T follicular helper cell (primary cell): ENCODE results near the gene LRP2BP.

ENCODE experiments used
- DNase-seq: peaks from one replicate; pipeline ENCODE4 v3.0.0-alpha.2; 2020; ENCODE audit warnings: low read depth
- total RNA-seq, 2 experiments: gene quantifications; one replicate each; lab custom pipeline; 2026; lab: John Stamatoyannopoulos, UW

Gene LRP2BP
- total RNA-seq: 1.1 to 1.5 reads per million in 2 experiments

DNA sequence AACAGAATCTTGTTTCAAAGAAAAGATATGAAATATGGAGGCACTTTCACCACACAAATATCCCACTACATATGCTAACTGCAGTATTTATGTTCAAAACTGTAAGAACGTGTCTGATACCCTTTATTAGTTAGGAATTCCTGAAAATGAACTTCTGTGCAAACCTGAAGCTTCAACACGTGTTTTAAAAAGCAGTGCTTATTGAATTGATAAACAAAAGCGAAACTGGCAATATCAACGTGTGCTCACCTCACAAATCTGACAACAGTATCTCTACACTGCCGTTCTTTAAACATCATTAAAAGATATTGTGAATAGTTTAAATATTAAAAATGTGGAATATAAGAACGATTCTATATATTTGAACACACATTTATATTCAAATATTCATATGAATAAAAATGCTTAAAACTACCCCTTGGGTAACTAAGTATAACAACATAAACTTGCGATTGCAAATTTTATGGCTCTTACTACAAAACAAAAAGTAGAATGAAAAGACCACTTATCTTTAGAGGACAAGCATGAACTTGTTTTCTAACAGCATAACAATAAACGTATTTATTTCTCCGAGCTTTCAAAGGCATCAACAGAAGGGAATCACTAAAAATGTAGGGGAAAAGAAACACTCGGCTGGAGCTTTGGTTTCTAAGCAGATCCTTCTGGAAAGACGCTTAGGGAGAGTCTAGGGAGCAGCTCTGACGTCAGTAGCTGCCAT is at the start of gene LRP2BP:
Gene LRP2BP (minus strand): TSS at position 687 of the 718 bp plus-strand sequence. CDS start 17,738 bp downstream, outside the sequence.
- DNase-seq: no peak

DNA sequence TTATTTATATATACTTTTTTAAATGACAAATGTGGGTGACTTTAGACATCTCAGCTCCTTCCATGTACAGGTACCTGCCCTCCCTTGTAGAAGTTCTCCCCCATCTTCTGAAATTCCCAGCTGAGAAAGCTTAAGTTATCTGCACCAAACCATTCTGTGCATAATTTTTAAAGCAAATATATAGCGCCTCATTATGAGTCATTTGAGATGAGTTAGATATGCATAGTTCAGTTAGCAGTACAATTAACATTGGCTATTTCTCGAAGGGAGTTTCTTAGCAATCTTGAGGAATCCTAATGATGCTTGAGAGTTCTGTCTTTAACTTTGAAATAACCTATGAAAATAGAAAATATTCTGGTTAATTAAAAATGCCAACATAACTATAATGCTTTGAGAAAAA is 49.5 kb upstream of the LRP2BP start:
- no peak for DNase-seq

DNA sequence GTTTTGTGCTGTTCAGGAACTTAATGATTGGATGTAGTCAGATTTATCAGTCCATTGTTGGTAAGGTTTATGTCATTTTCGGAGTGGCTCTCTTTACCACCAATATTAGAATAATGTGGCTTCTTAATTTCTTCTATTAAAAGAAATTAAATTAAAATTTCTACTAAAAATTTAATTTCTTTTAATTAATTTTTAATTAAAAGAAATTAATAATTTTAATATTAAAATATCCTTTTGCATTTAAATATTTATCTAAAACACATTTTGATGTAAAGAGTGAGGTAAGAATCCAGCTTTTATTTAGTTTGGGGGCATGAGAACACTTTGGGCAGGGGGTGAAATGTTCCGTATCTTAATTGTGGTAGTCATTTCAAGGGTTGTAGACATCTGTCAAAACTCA is 45.8 kb upstream of the LRP2BP start:
- no peak for DNase-seq

DNA sequence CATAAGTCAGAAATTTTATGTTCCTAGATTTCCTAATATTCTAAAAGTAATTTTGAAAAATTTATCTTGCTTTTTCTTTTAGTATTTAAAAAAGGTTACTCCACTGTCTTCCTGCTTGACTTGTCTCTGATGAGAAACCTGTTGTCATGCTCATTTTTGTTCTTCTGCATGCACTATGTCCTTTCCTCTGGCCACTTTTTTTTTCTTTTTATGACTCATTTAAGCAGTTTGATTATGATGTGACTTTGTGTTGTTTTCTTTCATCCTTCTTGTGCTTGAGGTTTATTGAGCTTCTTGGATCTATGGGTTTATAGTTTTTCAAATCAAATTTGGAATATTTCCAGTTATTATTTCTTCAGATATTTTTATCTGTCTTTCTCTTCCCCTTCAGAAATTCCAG is 42.1 kb upstream of the LRP2BP start:
- DNase-seq: no peak

DNA sequence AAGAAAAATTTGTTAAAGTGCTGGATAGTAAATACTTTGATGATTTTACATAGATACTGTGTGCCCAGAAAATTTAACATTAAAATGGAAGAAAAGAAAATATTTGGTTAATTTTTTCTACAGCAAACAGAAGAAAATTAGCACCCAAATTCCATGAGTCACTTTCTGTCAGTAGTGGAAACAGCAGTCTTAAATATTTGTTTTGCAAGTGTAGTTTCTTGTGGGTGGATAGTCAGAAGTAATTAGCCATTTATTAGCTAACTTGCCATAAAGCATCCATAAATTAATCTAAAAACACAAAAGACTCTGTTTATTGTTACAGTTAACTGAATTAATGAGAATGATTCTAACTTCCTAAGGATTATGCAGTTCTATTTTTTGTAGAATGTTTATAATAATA is 39.7 kb upstream of the LRP2BP start:
- DNase-seq: no peak

DNA sequence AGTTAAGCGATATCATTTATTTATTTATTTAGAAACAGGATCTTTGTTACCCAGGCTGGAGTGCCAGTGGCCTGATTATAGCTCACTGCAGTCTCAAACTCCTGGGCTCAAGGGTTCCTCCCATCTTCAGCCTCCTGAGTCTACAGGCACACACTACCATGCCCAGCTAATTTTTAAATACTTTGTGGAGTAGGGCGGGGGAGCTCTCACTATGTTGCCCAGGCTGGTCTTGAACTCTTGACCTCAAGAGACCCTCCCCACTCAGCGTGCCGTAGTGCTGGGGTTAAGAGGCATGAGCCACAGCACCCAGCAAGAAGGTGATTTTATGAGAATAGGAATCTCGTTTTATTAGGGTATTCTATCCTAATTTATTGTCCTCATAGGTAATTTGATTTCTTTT is 33.9 kb upstream of the LRP2BP start:
- no peak for DNase-seq

DNA sequence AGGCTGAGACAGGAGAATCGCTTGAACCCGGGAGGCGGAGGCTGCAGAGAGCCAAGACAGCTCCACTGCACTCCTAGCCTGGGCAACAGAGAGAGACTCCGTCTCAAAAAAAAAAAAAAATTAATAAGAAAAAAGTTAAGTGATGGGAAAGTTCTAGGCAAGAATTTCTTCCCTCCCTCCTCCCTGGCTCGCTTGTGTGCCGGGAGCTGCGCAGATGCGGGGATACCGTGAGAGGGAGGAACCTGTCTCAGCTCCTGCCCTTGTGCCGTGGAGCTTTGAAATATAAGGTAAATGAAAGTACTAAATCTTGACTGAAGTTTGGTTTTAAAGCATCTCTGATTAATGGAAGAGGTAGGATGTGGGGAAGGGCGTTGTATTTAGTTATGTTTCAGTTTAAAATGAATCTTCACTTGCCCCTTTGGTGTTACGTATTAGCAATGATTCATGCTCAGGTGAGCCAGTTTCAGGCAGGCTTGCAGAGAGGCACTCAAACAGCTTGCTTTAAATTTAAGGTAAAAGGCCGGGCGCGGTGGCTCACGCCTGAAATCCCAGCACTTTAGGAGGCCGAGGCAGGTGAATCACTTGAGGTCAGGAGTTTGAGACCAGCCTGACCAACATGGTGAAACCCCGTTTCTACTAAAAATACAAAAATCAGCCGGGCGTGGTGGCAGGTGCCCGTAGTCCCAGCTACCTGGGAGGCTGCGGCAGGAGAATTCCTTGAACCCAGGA is 31.4 kb upstream of the LRP2BP start:
- DNase-seq: no peak

DNA sequence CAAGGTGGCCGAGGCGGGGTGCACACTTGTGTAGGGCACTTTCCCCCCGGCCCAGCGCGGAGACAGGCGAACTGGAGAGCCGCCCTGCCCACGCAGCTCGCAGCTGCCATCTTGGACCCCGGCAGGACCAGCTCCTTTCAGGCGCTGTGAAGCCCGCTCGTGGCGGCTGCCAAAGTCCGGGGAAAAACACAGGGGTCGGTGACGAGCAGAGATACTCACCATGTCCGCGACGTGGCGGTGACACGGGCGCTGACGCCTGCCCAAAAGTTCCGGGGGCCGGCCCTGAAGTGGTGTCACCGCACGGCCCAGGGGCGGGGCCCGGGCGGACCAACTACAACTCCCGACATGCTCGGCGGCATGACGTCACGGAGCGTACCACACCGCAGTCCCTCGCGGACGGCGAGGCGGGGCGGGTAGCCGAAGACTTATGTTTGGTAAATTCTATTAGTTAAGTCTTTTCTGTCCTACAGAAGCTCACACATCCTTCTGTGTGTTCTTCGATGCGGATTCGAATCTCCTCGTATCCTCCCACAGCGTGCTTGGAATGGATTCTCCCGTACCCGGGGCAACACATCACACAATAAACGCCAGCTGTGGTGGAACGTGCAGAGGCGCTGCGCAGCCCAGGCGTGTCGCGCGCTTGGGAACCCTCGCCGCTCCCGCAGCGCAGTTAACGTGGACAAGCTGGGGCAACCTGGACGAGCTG is 30.1 kb upstream of the LRP2BP start, which contains the start of gene UFSP2:
Gene UFSP2 (minus strand): TSS at position 318 of the 706 bp plus-strand sequence. CDS start 96 bp downstream, at position 222.
- peak; percentile 78 for DNase-seq

DNA sequence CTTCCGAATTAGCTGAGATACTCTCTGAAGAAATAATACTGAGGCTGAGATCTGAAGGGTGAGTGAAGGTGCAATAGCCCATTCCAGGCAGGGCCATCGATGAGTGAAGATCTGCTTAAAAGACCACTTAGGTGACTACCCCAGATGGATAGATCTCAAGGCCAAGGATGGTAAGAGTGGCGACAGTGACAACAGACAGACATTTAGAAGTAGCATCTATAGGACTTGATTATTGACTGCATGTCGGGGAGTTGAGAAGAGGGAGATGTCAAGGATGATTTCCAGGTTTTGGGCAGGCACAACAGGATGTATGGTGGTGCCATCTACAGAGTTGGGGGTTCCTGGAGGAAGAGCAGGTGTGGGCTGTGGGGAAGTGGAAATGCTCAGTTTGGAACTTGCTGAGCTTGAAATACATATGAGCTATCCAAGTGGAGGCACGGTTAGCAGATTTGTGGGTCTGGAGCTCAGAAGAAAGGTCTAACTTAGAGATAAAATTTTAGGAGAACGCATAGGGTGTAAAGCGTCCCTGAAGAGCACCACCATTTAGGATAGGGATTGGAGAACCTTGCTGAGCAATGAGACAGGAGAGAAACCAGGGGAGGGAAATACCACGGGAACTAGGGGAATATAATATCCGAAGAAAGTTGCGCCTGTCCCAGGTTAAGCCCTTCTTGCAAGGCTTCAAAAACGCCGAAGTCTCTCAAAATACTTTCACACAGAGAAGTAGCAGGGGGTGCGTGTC is 29.4 kb upstream of the LRP2BP start:
- DNase-seq: no peak

DNA sequence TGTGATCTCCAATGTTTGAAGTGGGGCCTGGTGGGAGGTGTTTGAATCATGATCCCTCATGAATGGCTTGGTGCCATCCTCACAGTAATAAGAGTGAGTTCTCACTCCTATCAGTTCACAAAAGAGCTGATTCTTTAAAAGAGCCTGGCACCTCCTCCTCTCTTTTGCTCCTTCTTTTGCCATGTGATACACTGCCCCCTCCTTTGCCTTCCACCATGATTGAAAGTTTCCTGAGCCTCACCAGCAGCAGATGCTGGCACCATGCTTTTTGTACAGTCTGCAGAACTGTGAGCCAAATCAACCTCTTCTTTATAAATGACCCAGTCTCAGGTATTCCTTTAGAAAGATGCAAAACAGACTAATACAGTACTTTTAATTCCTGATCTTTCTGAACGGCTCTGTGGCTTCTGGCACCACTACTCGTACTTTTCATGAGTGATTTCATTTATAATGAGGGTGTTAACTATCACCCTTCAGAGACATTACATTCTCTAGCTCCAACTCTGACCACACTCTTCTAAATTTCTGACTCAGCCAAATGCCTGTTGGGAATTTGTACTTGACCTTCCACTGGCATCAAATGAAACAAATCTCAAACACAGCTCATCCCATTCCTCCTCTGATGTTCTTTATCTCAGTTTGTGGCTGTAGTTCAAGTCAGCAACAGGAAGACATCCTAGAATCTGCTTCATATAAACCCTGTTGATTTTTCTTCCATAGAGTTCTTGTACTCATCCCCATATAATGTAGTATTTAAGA is 25.8 kb upstream of the LRP2BP start:
- DNase-seq: no peak

DNA sequence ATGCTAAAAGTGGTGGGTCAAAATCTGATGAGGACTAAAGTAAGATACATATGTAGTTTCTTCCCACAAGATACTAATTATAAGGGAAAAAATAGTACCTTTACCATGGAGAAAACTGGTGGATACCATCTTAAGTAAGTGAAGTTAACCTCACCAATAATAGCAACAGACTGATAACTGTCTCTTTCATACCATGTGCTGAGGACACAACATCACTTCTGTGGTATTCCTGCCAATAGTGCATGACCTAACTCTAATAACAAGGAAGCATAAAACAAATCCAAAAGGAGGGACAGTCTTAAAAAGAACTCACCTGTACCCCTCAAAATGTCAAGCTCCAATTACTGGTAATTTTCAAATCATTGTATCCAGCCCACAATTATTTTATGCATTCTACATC is 21.2 kb upstream of the LRP2BP start:
- no peak for DNase-seq

DNA sequence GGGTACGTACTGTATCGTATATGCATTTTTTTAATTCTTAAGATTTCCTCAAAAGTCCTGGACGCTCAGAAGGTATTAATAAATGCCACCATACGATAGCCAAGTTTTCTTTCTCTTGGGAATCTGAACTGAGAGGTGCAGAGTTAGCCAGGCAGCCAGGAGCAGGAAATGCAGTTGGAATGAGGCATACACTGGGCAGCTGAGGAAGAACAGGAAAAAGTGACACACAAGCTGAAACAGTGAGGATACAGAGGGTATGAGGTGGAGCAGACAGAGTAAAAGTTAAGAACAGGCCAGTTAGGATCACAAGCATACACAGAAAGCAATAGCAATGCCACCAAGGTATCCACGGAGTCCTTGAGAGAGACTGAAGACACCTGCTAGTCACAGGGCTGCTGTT is 16.7 kb upstream of the LRP2BP start:
- DNase-seq: no peak

DNA sequence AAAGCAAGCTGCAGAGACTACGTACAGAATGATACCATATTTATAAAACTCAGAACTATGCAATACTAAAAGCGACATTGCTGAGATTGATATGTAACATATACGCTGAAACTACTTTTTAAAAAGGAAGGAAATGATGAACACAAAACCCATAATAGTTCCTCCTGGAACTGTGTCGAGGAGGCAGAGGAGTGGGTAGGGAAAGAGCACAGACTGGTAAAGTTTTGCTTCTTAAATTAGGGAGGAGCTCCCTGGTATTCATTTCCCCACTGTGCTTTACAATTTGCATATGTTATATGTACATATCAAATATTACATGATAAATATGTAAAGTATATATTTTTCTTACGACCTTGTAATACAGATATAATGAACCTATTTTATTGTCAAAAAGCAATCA is 16.1 kb upstream of the LRP2BP start:
- no peak for DNase-seq

DNA sequence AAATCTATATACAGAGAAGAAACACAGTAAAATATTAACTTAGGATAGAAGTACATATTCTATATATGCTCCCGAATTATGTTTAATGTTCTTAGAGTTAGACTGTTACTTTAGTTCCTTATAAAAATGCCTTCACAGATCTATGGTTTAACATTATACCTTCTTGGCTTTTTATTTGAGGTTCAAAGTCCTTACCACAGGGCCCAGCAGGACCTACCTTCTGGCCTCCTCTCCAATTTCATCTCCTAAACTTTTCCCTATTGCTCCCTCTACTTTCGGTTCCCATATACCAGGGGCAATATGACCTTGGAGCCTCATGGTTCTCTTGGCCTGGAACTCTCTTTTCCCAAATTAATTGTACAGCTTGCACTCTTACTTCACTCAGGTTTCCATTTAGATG is 12.7 kb upstream of the LRP2BP start:
- no peak for DNase-seq

DNA sequence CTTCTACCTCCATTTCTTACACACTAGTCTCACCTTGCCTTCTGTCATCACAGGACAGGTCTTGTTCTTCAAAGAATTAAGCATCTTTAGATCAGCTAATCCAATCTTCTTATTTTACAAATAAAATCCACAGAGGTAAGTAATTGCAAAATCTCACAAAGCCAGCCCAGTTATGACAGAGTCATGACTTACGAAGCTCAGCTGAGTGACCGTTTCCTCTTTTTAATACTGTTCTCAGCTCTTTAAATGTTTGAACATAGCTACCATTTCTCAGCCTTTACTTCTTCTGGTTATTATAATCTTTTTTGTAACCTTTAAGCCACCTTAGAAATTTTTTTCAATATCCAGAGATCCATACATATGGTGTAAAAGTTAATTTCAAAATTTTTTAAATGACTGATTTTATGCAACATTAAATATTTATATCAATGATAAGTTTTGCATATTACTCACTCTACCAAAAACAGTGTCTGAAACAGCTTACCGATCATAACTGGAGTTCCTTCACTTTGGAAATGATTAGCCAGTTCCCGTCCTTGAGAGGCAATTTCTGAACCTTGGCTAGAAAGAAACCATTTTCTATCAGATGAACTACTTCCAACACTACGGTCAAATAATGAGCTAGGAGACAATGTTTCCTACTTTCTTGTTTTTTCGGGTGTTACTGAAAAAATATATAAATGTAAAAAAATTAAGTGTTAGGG is 9.7 kb upstream of the LRP2BP start:
- no peak for DNase-seq

DNA sequence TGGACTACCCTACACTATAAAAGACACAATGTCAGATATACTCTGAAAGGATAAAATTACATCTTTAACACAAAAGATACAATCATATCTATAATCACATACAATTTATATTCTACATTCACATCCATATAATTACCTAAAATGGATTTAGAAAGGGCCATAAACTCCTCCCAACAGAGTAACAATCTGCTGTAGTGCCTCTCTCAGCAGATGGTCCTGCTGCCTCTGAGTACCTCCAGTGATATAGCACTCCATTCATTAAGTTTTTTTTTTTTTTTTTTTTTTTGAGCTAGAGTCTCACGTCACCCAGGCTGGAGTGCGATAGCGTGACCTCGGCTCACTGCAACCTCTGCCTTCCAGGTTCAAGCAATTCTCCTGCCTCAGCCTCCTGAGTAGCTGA is 8.3 kb upstream of the LRP2BP start:
- DNase-seq: no peak

DNA sequence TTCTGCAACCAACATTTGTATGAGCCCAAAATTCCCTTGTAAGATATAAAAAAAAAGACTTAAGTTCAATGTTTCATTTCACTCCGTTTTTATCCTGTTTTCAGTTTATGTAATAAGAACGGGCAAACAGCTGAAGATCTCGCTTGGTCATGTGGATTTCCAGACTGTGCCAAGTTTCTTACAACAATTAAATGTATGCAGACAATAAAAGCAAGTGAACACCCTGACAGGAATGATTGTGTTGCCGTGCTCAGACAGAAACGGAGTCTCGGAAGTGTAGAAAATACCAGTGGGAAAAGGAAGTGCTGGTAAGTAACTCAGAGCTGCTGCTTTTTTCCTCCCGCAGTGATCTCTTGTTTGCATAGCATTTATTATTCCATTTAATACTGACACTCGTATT is 3.7 kb upstream of the LRP2BP start:
- DNase-seq: no peak

DNA sequence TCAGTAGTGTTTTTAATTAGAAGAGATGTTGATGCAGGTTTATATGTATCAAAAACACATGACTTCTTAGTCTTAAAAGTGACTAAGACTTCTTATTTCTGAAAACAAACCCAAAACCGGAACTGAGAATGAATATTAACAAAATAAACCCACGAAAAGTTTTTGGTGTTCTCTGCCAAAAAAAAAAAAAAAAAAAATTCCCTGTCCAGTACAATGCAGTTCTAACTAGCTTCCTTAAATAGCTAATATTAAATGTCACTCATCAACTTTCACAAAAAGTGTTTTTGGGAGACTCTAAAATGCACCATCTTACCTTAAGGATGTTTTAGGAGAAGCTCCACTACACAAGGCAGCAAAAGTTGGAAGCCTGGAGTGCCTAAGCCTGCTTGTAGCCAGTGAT is 2.9 kb upstream of the LRP2BP start:
- DNase-seq: no peak

DNA sequence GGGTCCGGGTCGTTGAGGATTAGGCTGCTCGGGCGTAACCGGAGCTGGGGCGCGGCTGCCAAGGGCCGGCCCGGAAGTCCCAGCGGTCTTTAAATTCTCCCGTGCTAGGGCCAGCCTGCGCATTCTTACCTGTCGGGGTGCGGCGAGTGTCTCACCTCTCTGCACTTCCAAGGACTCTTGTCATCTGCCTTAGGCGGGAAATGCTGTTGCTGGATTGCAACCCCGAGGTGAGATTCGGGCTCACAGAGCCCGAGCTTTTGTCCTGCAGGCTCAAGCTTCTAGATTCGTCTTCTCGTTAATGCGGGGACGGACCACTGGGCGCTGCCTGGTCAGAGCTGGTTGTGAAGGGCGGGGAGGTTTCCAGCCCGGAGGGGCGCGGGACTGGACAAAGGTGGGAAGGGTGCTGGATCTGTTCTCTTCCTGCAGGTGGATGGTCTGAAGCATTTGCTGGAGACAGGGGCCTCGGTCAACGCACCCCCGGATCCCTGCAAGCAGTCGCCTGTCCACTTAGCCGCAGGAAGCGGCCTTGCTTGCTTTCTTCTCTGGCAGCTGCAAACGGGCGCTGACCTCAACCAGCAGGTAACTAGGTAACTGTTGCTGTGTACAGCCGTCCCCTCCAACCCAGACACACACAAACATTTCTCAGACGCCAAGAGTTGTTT is 1.1 kb upstream of the LRP2BP start, which contains the start of gene ANKRD37:
Gene ANKRD37 (plus strand): TSS at position 118 of the 662 bp plus-strand sequence. CDS start 83 bp downstream, at position 201.
- DNase-seq: no peak
